Gastrocnemius medialis (tissue), 4 donors: Measurements from ENCODE around the gene KIF5A.

ENCODE experiments used
- POLR2A ChIP-seq, 2 donors: fragments of 450-650 bp; IDR thresholded peaks; one replicate each; pipeline ENCODE4 v1.6.1; 2017; ENCODE audit warnings: antibody characterized with exemption in 2 of 2, mild to moderate bottlenecking in 2 of 2, moderate library complexity in 2 of 2
- TF ChIP-seq, protein P1 (sequence below), 5 experiments: fragments of 450-650 bp in 3 of 5; fragments of 200-600 bp in 2 of 5; sonication (generic) in 2 of 5; IDR thresholded peaks in 4 of 5; conservative IDR thresholded peaks in 1 of 5; 1 replicate in 4 of 5; 2 replicates in 1 of 5; pipeline ENCODE4 v1.5.1; 2016 to 2019; ENCODE audit warnings: antibody characterized with exemption in 5 of 5, mild to moderate bottlenecking in 3 of 5, moderate library complexity in 3 of 5

DNA sequence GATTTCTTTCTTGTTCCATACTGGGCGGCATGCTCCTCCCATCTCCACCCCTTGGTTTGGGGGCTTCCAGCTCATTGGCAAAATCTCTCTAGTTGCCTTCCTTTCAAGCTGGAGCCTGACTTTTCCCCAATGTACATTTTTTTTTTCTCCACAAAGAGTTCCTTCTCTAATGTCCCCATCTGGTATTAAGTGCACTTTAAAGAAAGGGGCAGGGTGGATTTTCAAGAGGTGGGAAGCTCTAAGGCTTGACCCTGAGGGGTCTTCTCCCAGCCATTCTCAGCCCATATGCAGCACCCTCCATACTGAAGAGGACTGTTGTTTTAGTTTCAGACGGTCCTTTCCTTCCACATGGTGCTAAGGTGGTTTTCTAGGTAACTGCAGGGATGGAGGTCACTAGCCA, 35.3 kb downstream of the KIF5A start:
- TF ChIP-seq, protein P1, sequence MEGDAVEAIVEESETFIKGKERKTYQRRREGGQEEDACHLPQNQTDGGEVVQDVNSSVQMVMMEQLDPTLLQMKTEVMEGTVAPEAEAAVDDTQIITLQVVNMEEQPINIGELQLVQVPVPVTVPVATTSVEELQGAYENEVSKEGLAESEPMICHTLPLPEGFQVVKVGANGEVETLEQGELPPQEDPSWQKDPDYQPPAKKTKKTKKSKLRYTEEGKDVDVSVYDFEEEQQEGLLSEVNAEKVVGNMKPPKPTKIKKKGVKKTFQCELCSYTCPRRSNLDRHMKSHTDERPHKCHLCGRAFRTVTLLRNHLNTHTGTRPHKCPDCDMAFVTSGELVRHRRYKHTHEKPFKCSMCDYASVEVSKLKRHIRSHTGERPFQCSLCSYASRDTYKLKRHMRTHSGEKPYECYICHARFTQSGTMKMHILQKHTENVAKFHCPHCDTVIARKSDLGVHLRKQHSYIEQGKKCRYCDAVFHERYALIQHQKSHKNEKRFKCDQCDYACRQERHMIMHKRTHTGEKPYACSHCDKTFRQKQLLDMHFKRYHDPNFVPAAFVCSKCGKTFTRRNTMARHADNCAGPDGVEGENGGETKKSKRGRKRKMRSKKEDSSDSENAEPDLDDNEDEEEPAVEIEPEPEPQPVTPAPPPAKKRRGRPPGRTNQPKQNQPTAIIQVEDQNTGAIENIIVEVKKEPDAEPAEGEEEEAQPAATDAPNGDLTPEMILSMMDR (IDR thresholded peaks at IDR 0.05 in 4 of 5, conservative IDR thresholded peaks at IDR 0.05 in 1 of 5) = no peak
- no peak for TF ChIP-seq POLR2A (IDR thresholded peaks at IDR 0.05)
